ENCODE measurements around the gene MYH7B. TPM values are rescaled to one million over a fixed set of nuclear protein-coding genes. Genes with fewer than 3 reads are reported as not detected.

Gene MYH7B
- total RNA-seq, 1 donor from 2014 or later, result 253 TPM

DNA sequence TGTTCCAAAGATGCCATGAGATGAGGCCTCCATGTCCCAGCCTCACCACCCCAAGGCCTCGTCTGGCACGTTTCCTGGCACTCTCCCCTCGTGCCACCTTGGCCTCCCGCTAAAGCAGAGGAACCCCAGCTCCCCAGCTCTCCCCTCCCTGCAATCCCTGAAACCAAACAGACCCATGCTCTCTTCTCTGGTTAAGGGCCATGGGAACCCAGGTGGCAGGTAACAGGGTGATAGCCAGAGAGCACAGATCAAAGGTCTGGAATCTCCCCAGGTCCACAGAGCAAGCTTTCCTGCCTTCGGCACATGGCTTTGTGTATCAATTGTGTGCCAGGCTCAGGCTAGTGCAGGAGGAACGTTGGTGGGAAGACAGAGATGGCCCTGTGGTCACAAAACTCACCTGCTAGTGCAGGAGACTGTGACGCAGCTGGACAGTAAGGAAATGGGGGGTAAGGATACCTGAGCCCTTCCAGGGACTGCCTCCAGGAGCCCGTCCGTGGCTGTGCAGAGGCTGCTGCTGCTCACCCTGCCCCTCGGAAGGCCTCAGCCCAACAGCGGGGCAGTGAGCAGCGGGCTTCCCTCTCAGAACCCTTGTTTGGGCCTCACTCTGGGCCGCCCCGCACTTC lies 39.0 kb downstream of the MYH7B start:
- Histone ChIP-seq H3K27ac (replicated peaks) (peak overlapping the region; percentile 58), H3K4me3 (no peak overlapping the region), H3K4me1 (peaks cover 74% of the 10 kb centered on the region), H3K9me3 (replicated peaks) (no peaks in the 10 kb centered on the region), H3K27me3 (ENCODE audit: low read depth) (no peaks in the 10 kb centered on the region), H3K36me3 (peaks cover 97% of the 10 kb centered on the region)
- TF ChIP-seq, protein P1, sequence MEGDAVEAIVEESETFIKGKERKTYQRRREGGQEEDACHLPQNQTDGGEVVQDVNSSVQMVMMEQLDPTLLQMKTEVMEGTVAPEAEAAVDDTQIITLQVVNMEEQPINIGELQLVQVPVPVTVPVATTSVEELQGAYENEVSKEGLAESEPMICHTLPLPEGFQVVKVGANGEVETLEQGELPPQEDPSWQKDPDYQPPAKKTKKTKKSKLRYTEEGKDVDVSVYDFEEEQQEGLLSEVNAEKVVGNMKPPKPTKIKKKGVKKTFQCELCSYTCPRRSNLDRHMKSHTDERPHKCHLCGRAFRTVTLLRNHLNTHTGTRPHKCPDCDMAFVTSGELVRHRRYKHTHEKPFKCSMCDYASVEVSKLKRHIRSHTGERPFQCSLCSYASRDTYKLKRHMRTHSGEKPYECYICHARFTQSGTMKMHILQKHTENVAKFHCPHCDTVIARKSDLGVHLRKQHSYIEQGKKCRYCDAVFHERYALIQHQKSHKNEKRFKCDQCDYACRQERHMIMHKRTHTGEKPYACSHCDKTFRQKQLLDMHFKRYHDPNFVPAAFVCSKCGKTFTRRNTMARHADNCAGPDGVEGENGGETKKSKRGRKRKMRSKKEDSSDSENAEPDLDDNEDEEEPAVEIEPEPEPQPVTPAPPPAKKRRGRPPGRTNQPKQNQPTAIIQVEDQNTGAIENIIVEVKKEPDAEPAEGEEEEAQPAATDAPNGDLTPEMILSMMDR (IDR thresholded peaks at IDR 0.05; ENCODE audit: borderline replicate concordance), result no peak
- DNase-seq, result no peak
- intact Hi-C loops (cut with micrococcal nuclease), result no loop called here

DNA sequence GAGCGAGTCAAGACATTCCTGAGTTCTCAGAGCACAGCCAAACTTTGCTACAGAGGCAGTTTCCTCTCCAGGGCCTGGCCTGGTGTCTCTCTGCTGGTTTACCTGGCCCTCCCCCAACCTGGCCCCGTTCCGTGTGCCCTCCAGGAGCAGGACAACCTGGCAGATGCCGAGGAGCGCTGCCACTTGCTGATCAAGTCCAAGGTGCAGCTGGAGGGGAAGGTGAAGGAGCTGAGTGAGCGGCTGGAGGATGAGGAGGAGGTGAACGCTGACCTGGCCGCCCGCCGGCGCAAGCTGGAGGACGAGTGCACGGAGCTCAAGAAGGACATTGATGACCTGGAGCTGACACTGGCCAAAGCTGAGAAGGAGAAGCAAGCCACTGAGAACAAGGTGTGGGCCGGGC lies 39.5 kb downstream of the MYH7B start:
- Histone ChIP-seq H3K4me1 (peaks cover 68% of the 10 kb centered on the region), H3K27ac (replicated peaks) (peak overlapping the region; percentile 58), H3K4me3 (no peak overlapping the region), H3K36me3 (peaks cover 97% of the 10 kb centered on the region), H3K27me3 (ENCODE audit: low read depth) (no peaks in the 10 kb centered on the region), H3K9me3 (replicated peaks) (no peaks in the 10 kb centered on the region)
- DNase-seq, result no peak
- TF ChIP-seq, protein P1 (IDR thresholded peaks at IDR 0.05; ENCODE audit: borderline replicate concordance), result no peak
- intact Hi-C loops (cut with micrococcal nuclease), result no loop called here

DNA sequence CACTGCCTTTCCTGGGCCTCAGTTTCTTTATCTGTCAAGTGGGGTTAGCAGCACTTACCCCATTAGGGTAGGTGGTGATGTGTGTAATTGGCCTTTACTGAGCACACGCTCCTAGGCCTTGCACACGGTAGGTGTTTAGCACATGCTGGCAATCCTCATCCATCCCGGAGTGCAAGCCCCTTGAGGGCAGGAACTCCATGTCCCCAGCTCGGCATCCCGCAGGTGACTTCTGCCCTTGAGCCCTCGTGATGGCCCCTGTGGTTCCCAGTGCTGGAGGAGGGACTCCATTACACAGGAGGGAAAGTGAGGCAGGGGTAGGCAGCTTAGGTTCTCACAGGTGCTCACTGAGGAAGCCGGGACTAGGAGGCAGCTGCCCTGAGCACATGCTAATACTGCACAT lies 40.0 kb downstream of the MYH7B start:
- intact Hi-C loops (cut with micrococcal nuclease), result no loop called here
- H3K9me3 ChIP-seq (replicated peaks), result no peaks in the 10 kb centered on the region
- TF ChIP-seq, protein P1 (IDR thresholded peaks at IDR 0.05; ENCODE audit: borderline replicate concordance), result no peak
- peaks cover 63% of the 10 kb centered on the region for H3K4me1 ChIP-seq
- no peak for DNase-seq
- H3K4me3 ChIP-seq, result no peak overlapping the region
- H3K36me3 ChIP-seq, result peaks cover 97% of the 10 kb centered on the region
- H3K27me3 ChIP-seq (ENCODE audit: low read depth), result no peaks in the 10 kb centered on the region
- peak overlapping the region; percentile 58 for H3K27ac ChIP-seq (replicated peaks)

DNA sequence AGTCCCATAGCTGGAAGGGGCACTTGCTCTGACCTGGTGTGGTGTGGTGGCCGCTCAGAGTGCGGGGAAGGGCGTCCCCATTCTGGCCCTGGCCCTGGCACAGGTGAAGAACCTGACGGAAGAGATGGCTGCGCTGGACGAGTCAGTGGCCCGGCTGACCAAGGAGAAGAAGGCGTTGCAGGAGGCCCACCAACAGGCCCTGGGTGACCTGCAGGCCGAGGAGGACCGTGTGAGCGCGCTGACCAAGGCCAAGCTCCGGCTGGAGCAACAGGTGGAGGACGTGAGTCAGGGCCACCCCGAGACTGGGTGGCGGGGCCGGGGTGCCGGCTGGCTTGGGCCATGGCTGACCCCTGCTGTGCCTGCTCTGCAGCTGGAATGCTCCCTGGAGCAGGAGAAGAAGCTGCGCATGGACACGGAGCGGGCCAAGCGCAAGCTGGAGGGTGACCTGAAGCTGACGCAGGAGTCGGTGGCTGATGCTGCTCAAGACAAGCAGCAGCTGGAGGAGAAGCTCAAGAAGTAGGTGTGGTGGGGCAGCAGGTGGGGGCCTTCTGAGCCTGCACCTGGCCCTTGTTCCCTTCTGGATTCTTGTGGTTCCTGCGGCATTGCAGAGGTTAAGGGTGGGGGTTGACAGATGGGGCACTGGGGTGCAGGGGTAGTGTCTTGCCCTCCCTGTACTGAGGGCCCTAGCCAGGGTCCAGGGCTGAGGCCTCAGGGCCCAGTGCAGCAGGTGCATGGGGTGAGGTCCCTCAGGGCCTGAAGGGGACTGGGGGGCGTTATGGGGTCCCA lies 40.8 kb downstream of the MYH7B start:
- peaks cover 97% of the 10 kb centered on the region for H3K36me3 ChIP-seq
- no peaks in the 10 kb centered on the region for H3K27me3 ChIP-seq (ENCODE audit: low read depth)
- peak overlapping the region; percentile 58 for H3K27ac ChIP-seq (replicated peaks)
- H3K4me1 ChIP-seq, result peaks cover 56% of the 10 kb centered on the region
- DNase-seq, result no peak
- no peaks in the 10 kb centered on the region for H3K9me3 ChIP-seq (replicated peaks)
- intact Hi-C loops (cut with micrococcal nuclease), result no loop called here
- TF ChIP-seq, protein P1 (IDR thresholded peaks at IDR 0.05; ENCODE audit: borderline replicate concordance), result no peak
- no peak overlapping the region for H3K4me3 ChIP-seq

DNA sequence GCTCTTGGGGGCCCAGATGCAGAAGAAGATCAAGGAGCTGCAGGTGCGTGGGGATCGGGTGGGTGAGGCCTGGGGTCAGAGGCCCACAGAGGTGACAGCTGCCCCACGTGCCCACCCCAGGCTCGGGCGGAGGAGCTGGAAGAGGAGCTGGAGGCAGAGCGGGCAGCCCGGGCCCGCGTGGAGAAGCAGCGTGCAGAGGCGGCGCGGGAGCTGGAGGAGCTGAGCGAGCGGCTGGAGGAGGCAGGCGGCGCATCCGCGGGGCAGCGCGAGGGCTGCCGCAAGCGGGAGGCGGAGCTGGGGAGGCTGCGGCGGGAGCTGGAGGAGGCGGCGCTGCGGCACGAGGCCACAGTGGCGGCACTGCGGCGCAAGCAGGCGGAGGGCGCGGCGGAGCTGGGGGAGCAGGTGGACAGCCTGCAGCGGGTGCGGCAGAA lies 41.5 kb downstream of the MYH7B start:
- DNase-seq, result no peak
- intact Hi-C loops (cut with micrococcal nuclease), result no loop called here
- TF ChIP-seq, protein P1 (IDR thresholded peaks at IDR 0.05; ENCODE audit: borderline replicate concordance), result no peak
- Histone ChIP-seq H3K4me3 (no peak overlapping the region), H3K9me3 (replicated peaks) (no peaks in the 10 kb centered on the region), H3K4me1 (peaks cover 51% of the 10 kb centered on the region), H3K27ac (replicated peaks) (peak overlapping the region; percentile 58), H3K27me3 (ENCODE audit: low read depth) (no peaks in the 10 kb centered on the region), H3K36me3 (peaks cover 99% of the 10 kb centered on the region)
